GM12878 (cell line): ENCODE data around the gene NPSR1. TPM values are rescaled to one million over a fixed set of nuclear protein-coding genes. Genes with fewer than 3 reads are reported as not detected.

Source experiments
- ATAC-seq: fragments of 200-7000 bp; cut with Tn5 transposase; 3 replicates; pipeline ENCODE4 v1.9.1; 2020; ENCODE audit warnings: mild to moderate bottlenecking, moderate library complexity
- BruUV-seq: library from RNA; stranded (reverse); fragments of 400-500 nt; replicated peaks from 2 replicates; lab custom pipeline; 2021; lab: Mats Ljungman, UMichigan
- CTCF ChIA-PET: fragments of 300-600 bp; sonication (Branson Sonifier 250); formaldehyde crosslinking; extraction: SDS; loops from one replicate; lab custom pipeline; 2021; ENCODE audit warnings: inconsistent platforms; lab: Yijun Ruan, JAX
- POLR2A ChIA-PET: fragments of 350-600 bp; formaldehyde crosslinking; extraction: SDS; loops from one replicate; lab custom pipeline; 2021; ENCODE audit warnings: inconsistent platforms; lab: Charles Lee
- RAD21 ChIA-PET: fragments of 300-600 bp; sonication (Branson Sonifier 250); formaldehyde crosslinking; loops from one replicate; lab custom pipeline; 2023; ENCODE audit warnings: antibody characterized with exemption; ENCODE audit not compliant: unreplicated experiment; lab: Charles Lee
- SMC1A ChIA-PET: fragments of 300-600 bp; sonication (Branson Sonifier 250); formaldehyde crosslinking; loops from one replicate; lab custom pipeline; 2023; ENCODE audit not compliant: unreplicated experiment, uncharacterized antibody; lab: Charles Lee
- DNase-seq: peaks from one replicate; pipeline ENCODE4 v3.0.0-alpha.2; 2011; ENCODE audit warnings: low read depth, low spot score
- FAIRE-seq: peaks from 3 replicates; lab custom pipeline; 2011; peaks lifted over from hg19 to GRCh38; lab: Jason Lieb, UNC
- H2AFZ ChIP-seq: 2 replicates; pipeline ENCODE4 v1.6.0; 2011; ENCODE audit warnings: low read depth, low read length, control low read depth; ENCODE audit not compliant: control insufficient read depth
- H3K27ac ChIP-seq: 2 replicates; pipeline ENCODE4 v1.5.1; 2011; ENCODE audit warnings: control low read depth; ENCODE audit not compliant: control insufficient read depth, insufficient read depth
- H3K27me3 ChIP-seq, 2 experiments: replicated peaks in 1 of 2; 2 replicates each; pipeline versions ENCODE4 v1.6.0 to v1.6.1; 2011; ENCODE audit warnings: low read length in 1 of 2; ENCODE audit not compliant: control insufficient read depth in 2 of 2, insufficient read depth in 2 of 2
- H3K36me3 ChIP-seq, 2 experiments: 2 replicates each; pipeline ENCODE4 v1.5.1; 2011; ENCODE audit warnings: low read length in 1 of 2; ENCODE audit not compliant: control insufficient read depth in 2 of 2, insufficient read depth in 2 of 2
- H3K4me1 ChIP-seq: 2 replicates; pipeline ENCODE4 v1.6.1; 2011; ENCODE audit warnings: mild to moderate bottlenecking, low read length, moderate library complexity, mixed read lengths; ENCODE audit not compliant: control insufficient read depth, insufficient read depth
- H3K4me2 ChIP-seq: 2 replicates; pipeline ENCODE4 v1.6.0; 2011; ENCODE audit warnings: control low read depth; ENCODE audit not compliant: control insufficient read depth, insufficient read depth
- H3K4me3 ChIP-seq: fragments of 200-600 bp; sonication (generic); 2 replicates; pipeline ENCODE4 v1.5.1; 2016
- H3K79me2 ChIP-seq: 2 replicates; pipeline ENCODE4 v1.6.0; 2011; ENCODE audit warnings: low read length; ENCODE audit not compliant: control insufficient read depth, insufficient read depth
- H3K9ac ChIP-seq: 2 replicates; pipeline ENCODE4 v1.8.0; 2011; ENCODE audit warnings: low read length, control low read depth, mixed read lengths; ENCODE audit not compliant: control insufficient read depth, insufficient read depth
- H3K9me3 ChIP-seq: replicated peaks from 3 replicates; pipeline ENCODE4 v1.5.1; 2011; ENCODE audit warnings: mild to moderate bottlenecking, low read length; ENCODE audit not compliant: control insufficient read depth, insufficient read depth
- H4K20me1 ChIP-seq: 2 replicates; pipeline ENCODE4 v1.6.0; 2011; ENCODE audit not compliant: control insufficient read depth, insufficient read depth
- ASH2L ChIP-seq: fragments of 300-600, 200-600 bp; sonication (generic); IDR thresholded peaks from 2 replicates; pipeline ENCODE4 v1.6.1; 2017; ENCODE audit warnings: low read depth, mild to moderate bottlenecking, borderline replicate concordance
- CEBPZ ChIP-seq: fragments of 150-350 bp; IDR thresholded peaks from 2 replicates; pipeline ENCODE4 v1.6.1; 2016; ENCODE audit warnings: low read depth, low read length
- CREB1 ChIP-seq: IDR thresholded peaks from 2 replicates; pipeline ENCODE4 v1.6.1; 2012; ENCODE audit warnings: low read depth, mild to moderate bottlenecking, inconsistent platforms
- EED ChIP-seq: sonication (generic); IDR thresholded peaks from 2 replicates; pipeline ENCODE4 v1.6.1; 2016; ENCODE audit warnings: antibody characterized with exemption, low read depth
- FOXM1 ChIP-seq: IDR thresholded peaks from 2 replicates; pipeline ENCODE4 v1.6.1; 2012; ENCODE audit warnings: low read depth, mild to moderate bottlenecking, inconsistent platforms, low read length, moderate library complexity
- HDAC2 ChIP-seq: fragments of 200-600 bp; sonication (generic); IDR thresholded peaks from 2 replicates; pipeline ENCODE4 v1.6.1; 2017
- RELB ChIP-seq: fragments of 450-650 bp; IDR thresholded peaks from 2 replicates; pipeline ENCODE4 v1.6.1; 2017; ENCODE audit warnings: low read depth, mild to moderate bottlenecking, moderate library complexity
- SREBF2 ChIP-seq: IDR thresholded peaks from 2 replicates; pipeline ENCODE4 v1.6.1; 2012; ENCODE audit warnings: mild to moderate bottlenecking, low read length
- ZNF622 ChIP-seq: fragments of 450-650 bp; IDR thresholded peaks from 2 replicates; pipeline ENCODE4 v1.6.1; 2017; ENCODE audit warnings: mild to moderate bottlenecking, inconsistent platforms
- in situ Hi-C: fragments of 300-500 bp; cut with MboI; formaldehyde crosslinking; loops from 9 replicates; pipeline ENCODE4 v1.14.3; 2018; ENCODE audit warnings: mixed read lengths
- intact Hi-C: fragments of 100-400 bp; cut with micrococcal nuclease; formaldehyde crosslinking; loops from one replicate; pipeline ENCODE4 v1.14.2; 2022; ENCODE audit not compliant: unreplicated experiment
- polyA plus RNA-seq, 11 experiments: library from polyadenylated mRNA; depleted of rRNA in 4 of 11; unstranded in 6 of 11; stranded (reverse) in 5 of 11; fragments of >200 nt; fragmentation: Nextera tagmentation in 4 of 11; fragmentation: Illumina TruSeq in 1 of 11; extraction: Ambion mirVana in 4 of 11; extraction: Trizol in 1 of 11; gene quantifications; 1 replicate in 1 of 11; 2 replicates in 10 of 11; pipeline versions ENCODE4 v1.2.1 to v1.2.3, GENCODE V29; 2011 to 2016; ENCODE audit warnings: inconsistent platforms in 2 of 11, missing spikeins in 2 of 11, low read depth in 1 of 11
- total RNA-seq, 4 experiments: library from RNA; depleted of rRNA in 3 of 4; stranded (reverse); fragments of >200 nt in 3 of 4; fragmentation: Illumina TruSeq in 1 of 4; extraction: Trizol in 1 of 4; gene quantifications; 2 replicates each; pipeline versions ENCODE4 v1.2.1 to v1.2.3, GENCODE V29; 2013 to 2021

The NPSR1 gene
- total and polyA plus RNA-seq, 10 of the 15 experiments (the other 5 are each of a cell fraction or from before 2014, with no cell fraction given) = 0.20 TPM; not detected in 9

- no peak for FAIRE-seq
Measured at GRCh38 chr7:34886856-34887255, 228.8 kb downstream of the NPSR1 start.

More at GRCh38 chr7:34886856-34887255, 228.8 kb downstream of the NPSR1 start:
- H3K4me3 ChIP-seq = no peak overlapping the region
- no peak overlapping the region for H2AFZ ChIP-seq
- H3K79me2 ChIP-seq = no peaks in the 10 kb centered on the region
- intact Hi-C loops (no loop called here), in situ Hi-C loops (no loop called here)
- RAD21 ChIA-PET = no interaction called here
- ATAC-seq = no peak
- H3K27ac ChIP-seq = no peak overlapping the region
- no peak overlapping the region for H3K4me2 ChIP-seq
- no peaks in the 10 kb centered on the region for H3K36me3 ChIP-seq
- DNase-seq = no peak
- no peaks in the 10 kb centered on the region; the same call in 2 of the 3 replicates for H3K9me3 ChIP-seq
- BruUV-seq = no TSS peak
- H3K4me1 ChIP-seq = no peaks in the 10 kb centered on the region
- no peak overlapping the region for H3K9ac ChIP-seq
- H4K20me1 ChIP-seq = no peaks in the 10 kb centered on the region
- CTCF ChIA-PET = no interaction called here
- TF ChIP-seq ASH2L = no peak
- TF ChIP-seq CREB1 = no peak
- TF ChIP-seq EED = no peak
- TF ChIP-seq ZNF622 = no peak
- TF ChIP-seq FOXM1 = no peak
- no peak for TF ChIP-seq CEBPZ
- no peak for TF ChIP-seq HDAC2
- no peak for TF ChIP-seq SREBF2
- no peak for TF ChIP-seq RELB
- TF ChIP-seq, all 136 proteins: peak for 0
- H3K27me3 ChIP-seq = no peaks in the 10 kb centered on the region; a peak in 1 of 4 replicates
- POLR2A ChIA-PET = no interaction called here
- SMC1A ChIA-PET = no interaction called here
